Gastroesophageal sphincter (tissue), 3 donors: ENCODE results near the gene SATB2.

Experiments used
- POLR2A ChIP-seq, 2 donors: fragments of 450-650 bp; IDR thresholded peaks; one replicate each; pipeline ENCODE4 v1.6.1; 2017; ENCODE audit warnings: antibody characterized with exemption in 2 of 2, mild to moderate bottlenecking in 2 of 2, moderate library complexity in 1 of 2
- POLR2AphosphoS5 ChIP-seq: sonication (generic); formaldehyde crosslinking; IDR thresholded peaks from one replicate; pipeline ENCODE4 v1.6.1; 2017; ENCODE audit warnings: antibody characterized with exemption
- TF ChIP-seq, protein P1 (sequence below), 4 experiments: fragments of 200-600 bp in 2 of 4; fragments of 450-650 bp in 2 of 4; sonication (generic) in 1 of 4; IDR thresholded peaks; one replicate each; pipeline ENCODE4 v1.5.1; 2017 to 2019; ENCODE audit warnings: antibody characterized with exemption in 4 of 4, mild to moderate bottlenecking in 2 of 4, moderate library complexity in 2 of 4

DNA sequence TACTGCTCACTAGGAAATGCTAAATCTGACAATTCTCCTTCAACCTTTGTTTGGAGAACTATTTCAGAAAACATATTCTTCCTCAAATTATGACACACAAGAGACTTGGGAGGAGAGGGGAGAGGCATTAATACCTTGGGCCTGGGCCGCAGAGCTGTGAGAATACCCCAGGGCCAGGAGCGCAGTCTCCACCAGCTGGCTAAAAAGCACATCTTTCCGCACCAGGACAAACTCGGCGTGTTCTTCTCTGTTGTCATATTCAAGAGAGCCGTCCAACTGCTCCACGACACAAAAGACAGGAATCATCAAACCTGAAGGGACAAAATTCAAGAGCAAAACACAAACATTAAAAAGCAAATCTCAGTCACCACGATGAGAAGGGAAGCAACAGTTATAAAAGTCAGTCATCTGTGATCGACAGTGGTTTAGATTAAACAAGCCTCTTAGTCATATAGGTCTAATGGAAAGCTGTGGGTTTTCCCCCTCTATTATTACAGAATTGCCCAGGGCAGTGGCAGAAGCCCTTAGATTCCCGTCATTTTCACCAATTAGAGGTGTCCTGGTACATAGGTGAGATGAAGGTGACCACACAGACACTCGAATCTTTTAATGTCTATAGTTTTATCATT, 24.4 kb downstream of the SATB2 start:
- TF ChIP-seq, protein P1, sequence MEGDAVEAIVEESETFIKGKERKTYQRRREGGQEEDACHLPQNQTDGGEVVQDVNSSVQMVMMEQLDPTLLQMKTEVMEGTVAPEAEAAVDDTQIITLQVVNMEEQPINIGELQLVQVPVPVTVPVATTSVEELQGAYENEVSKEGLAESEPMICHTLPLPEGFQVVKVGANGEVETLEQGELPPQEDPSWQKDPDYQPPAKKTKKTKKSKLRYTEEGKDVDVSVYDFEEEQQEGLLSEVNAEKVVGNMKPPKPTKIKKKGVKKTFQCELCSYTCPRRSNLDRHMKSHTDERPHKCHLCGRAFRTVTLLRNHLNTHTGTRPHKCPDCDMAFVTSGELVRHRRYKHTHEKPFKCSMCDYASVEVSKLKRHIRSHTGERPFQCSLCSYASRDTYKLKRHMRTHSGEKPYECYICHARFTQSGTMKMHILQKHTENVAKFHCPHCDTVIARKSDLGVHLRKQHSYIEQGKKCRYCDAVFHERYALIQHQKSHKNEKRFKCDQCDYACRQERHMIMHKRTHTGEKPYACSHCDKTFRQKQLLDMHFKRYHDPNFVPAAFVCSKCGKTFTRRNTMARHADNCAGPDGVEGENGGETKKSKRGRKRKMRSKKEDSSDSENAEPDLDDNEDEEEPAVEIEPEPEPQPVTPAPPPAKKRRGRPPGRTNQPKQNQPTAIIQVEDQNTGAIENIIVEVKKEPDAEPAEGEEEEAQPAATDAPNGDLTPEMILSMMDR (IDR thresholded peaks at IDR 0.05): no peak
- no peak for TF ChIP-seq POLR2A (IDR thresholded peaks at IDR 0.05)
- no peak for TF ChIP-seq POLR2AphosphoS5
